HL-60 (cell line): Measurements from ENCODE around the gene ANKRD13D.
"Not testable (repeated sequence)": the region's sequence is repeated elsewhere in the genome, so short reads cannot be mapped to it uniquely, and the experiment has no call there.

Source experiments
- DNase-seq, 2 experiments: peaks; one replicate each; pipeline ENCODE4 v3.0.0-alpha.2; 2010 to 2020; ENCODE audit warnings: low read depth in 1 of 2, low spot score in 1 of 2
- H3K27ac ChIP-seq: fragments of 250-450 bp; sonication (Bioruptor Pico); replicated peaks from 2 replicates; pipeline ENCODE4 v1.5.1; 2020; ENCODE audit warnings: mild to moderate bottlenecking, moderate library complexity
- H3K27me3 ChIP-seq: fragments of 250-450 bp; sonication (Bioruptor Pico); 2 replicates; pipeline ENCODE4 v1.5.1; 2021; ENCODE audit warnings: mild to moderate bottlenecking, moderate library complexity; ENCODE audit not compliant: insufficient read depth, poor library complexity, severe bottlenecking
- H3K4me3 ChIP-seq: replicated peaks from 2 replicates; pipeline ENCODE4 v1.5.1; 2011; ENCODE audit warnings: mild to moderate bottlenecking, control low read depth, low read length; ENCODE audit not compliant: insufficient read depth
- CTCF ChIP-seq: IDR thresholded peaks from one replicate; pipeline ENCODE4 v1.5.1; 2011; ENCODE audit warnings: low read length, control low read depth, inconsistent platforms; ENCODE audit not compliant: insufficient read depth
- GABPA ChIP-seq: IDR thresholded peaks from 2 replicates; pipeline ENCODE4 v1.6.1; 2012; ENCODE audit warnings: low read depth
- POLR2AphosphoS5 ChIP-seq: IDR thresholded peaks from 2 replicates; pipeline ENCODE4 v1.6.1; 2012; ENCODE audit warnings: low read depth
- REST ChIP-seq: IDR thresholded peaks from 2 replicates; pipeline ENCODE4 v1.6.1; 2012; ENCODE audit warnings: low read depth; ENCODE audit not compliant: insufficient replicate concordance
- SPI1 ChIP-seq: IDR thresholded peaks from 2 replicates; pipeline ENCODE4 v1.6.1; 2012; ENCODE audit warnings: low read depth, mild to moderate bottlenecking, borderline replicate concordance

ANKRD13D gene

DNA sequence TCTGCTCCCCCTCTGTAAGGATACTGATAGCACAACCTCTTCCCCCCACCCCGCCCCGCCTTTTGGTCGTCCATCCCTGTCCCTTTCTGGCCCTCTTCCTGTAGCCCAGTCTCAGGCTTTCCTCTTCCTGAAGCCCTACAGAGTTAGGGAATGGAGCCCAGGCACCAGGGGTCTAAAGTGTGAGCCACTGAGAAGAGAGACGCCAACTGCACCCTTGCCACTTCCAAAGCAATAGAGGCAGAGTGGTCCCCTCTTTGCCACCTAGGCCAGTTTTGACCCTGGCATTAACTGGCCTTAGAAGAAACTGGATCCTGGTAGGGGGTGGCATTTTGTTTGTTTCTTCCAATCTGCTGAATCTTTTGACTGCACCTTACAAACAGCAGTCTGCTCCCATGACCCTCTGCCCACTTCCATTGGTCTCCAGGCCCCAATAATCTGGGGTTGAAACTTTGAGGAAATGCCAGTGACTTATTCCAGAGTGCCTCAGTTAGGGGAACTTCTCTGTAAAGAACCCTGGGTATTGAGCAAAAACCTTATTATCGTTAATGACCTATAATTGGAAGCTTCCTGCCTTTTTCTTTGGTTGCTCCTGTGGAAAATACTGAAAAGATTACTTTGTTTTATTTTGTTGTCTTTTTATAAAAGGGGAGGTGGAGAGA, 32.5 kb upstream of the ANKRD13D start:
- no peak for DNase-seq
- Histone ChIP-seq H3K27ac (no peak overlapping the region), H3K4me3 (no peak overlapping the region), H3K27me3 (no peaks in the 10 kb centered on the region)
- no peak for TF ChIP-seq GABPA
- no peak for TF ChIP-seq CTCF

- Histone ChIP-seq H3K27ac (no peak overlapping the region), H3K4me3 (no peak overlapping the region), H3K27me3 (no peaks in the 10 kb centered on the region)
- no peak for DNase-seq
- no peak for TF ChIP-seq SPI1
- TF ChIP-seq REST, result no peak
- no peak for TF ChIP-seq POLR2AphosphoS5
- no peak for TF ChIP-seq GABPA
- no peak for TF ChIP-seq CTCF
Measured at GRCh38 chr11:67260406-67260805, 28.7 kb upstream of the ANKRD13D start.

- not testable (repeated sequence) for H3K4me3 ChIP-seq
- DNase-seq, result peak in 1 of 2 experiments; percentile 50
Measured at GRCh38 chr11:67260885-67261639, 28.0 kb upstream of the ANKRD13D start.

DNA sequence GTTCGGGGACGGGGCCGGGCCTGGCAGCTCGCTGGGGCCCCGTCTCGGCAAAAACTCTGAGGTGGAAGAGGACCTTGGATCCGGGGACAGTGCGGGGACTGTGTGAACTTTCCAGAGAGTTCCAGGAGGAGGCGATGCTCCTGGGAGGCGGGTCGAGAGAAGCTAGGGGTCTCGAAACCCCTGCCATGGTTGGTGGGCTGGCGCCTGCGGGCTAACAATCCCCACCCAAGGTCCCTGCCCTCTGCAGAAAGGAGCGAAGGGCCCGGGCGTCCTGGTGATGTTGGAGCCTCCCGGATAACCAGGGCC, 27.5 kb upstream of the ANKRD13D start:
- no peak overlapping the region; the same call in 1 of the 2 replicates for H3K4me3 ChIP-seq
- H3K27ac ChIP-seq, result no peak overlapping the region
- TF ChIP-seq POLR2AphosphoS5 (no peak), REST (no peak), CTCF (no peak), GABPA (no peak)
- no peaks in the 10 kb centered on the region for H3K27me3 ChIP-seq
- DNase-seq, result no peak

More at GRCh38 chr11:67260885-67261639, 28.0 kb upstream of the ANKRD13D start:
- H3K27me3 ChIP-seq, H3K27ac ChIP-seq: not testable (repeated sequence)
